Muscle of arm (tissue), 12 donors: ENCODE data around the gene PDGFA. TPM values are rescaled to one million over a fixed set of nuclear protein-coding genes. Genes with fewer than 3 reads are reported as not detected.

Experiments used
- DNase-seq: peaks from one replicate; pipeline ENCODE4 v3.0.0-alpha.2; 2013
- polyA plus RNA-seq, 12 donors: library from polyadenylated mRNA; unstranded; fragments of 120-200 nt; gene quantifications; one replicate each; pipeline ENCODE4 v1.2.1, GENCODE V29; 2013; ENCODE audit not compliant: insufficient read length in 12 of 12

PDGFA gene
- polyA plus RNA-seq, 12 donors: 22.4 to 696 (median 34.8) TPM

DNA sequence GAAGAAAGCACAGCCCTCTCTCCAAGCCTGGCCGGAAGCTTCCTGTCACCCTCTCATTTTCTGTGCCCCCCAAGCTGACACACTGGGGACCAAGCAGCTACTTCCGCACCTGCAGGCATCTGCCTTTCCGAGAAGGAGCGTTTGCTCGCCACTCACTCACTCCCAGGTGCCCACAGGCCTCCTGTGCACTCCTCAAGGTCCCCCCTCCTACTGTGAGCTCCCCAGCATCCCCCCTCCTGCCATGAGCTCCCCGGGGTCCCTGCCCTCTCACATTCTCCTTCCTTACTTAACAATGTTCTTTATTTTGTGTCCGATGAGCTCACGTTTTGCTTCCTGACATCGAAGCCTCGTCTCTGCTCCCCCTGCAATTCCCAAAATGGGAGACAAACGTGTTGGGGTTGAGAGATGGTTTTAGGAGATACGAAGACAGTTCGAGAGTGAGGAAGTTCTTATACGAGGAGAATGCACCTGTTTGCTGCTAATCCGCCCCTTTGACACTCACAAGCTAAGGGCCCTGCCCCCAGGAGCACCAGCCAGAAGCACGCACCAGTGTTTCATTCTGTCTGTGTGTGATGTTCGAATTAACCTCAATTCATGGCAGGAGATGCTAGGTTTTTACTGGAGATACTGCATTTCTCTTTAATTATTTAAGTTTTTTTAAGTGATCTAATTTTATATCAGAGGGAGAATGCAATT lies 70.2 kb downstream of the PDGFA start:
- no peak for DNase-seq

DNA sequence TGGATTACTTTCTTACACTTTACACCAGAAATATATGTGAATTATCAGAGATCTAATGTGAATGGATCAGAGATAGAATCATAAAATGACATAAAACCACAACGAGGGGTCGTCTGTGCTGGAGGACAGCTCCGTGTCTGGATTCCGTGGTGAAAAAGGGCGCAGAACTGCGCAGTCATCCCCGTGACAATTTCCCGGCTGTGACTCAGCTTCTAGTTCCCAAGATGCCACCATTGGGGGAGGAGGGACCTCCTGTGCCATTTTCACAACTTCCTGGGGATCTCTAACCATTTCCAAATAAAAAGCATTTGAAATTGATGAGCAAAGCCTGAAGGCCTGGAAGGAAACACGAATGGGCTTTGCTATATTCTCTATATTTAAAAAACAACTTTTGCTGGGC lies 72.1 kb downstream of the PDGFA start:
- no peak for DNase-seq

Other genes with a start within 250 kb of the PDGFA start
- not detected for gene FOXL3, start 229.7 kb downstream of the PDGFA start, polyA plus RNA-seq
- 10 to 100 TPM in 11 of 12 donors, not detected in 1; 21.9 to 33.8 (median 24.6) TPM for gene DNAAF5, start 206.9 kb upstream of the PDGFA start, polyA plus RNA-seq
- gene PRKAR1B, start 207.4 kb upstream of the PDGFA start, polyA plus RNA-seq: 10 to 100 TPM in 11 of 12 donors, not detected in 1; 24.3 to 65.7 (median 26.8) TPM